Measurements from ENCODE around the gene TNRC18. TPM values are rescaled to one million over a fixed set of nuclear protein-coding genes. Genes with fewer than 3 reads are reported as not detected.
"Not testable (repeated sequence)": the region's sequence is repeated elsewhere in the genome, so short reads cannot be mapped to it uniquely, and the experiment has no call there.

TNRC18 gene
- total RNA-seq, 4 donors from 2014 or later, result 81.1 to 160 (median 104) TPM

- DNase-seq (ENCODE audit: low spot score in 2 of 2); H3K4me3 ChIP-seq; H3K27me3 ChIP-seq; H3K4me1 ChIP-seq; H3K9me3 ChIP-seq; H3K27ac ChIP-seq: not testable (repeated sequence)
- TF ChIP-seq, protein P1, sequence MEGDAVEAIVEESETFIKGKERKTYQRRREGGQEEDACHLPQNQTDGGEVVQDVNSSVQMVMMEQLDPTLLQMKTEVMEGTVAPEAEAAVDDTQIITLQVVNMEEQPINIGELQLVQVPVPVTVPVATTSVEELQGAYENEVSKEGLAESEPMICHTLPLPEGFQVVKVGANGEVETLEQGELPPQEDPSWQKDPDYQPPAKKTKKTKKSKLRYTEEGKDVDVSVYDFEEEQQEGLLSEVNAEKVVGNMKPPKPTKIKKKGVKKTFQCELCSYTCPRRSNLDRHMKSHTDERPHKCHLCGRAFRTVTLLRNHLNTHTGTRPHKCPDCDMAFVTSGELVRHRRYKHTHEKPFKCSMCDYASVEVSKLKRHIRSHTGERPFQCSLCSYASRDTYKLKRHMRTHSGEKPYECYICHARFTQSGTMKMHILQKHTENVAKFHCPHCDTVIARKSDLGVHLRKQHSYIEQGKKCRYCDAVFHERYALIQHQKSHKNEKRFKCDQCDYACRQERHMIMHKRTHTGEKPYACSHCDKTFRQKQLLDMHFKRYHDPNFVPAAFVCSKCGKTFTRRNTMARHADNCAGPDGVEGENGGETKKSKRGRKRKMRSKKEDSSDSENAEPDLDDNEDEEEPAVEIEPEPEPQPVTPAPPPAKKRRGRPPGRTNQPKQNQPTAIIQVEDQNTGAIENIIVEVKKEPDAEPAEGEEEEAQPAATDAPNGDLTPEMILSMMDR (IDR thresholded peaks at IDR 0.05), result peak; percentile 80 to 87
- peak in 1 of 3 donors; percentile 43 for TF ChIP-seq POLR2AphosphoS5 (IDR thresholded peaks at IDR 0.05)
- whole genome bisulfite sequencing, result 64% methylated on average over 12 of the region's 12 CpGs
- H3K36me3 ChIP-seq, result peaks cover 40% of the 10 kb centered on the region
Observed at GRCh38 chr7:5365976-5366625, 57.5 kb downstream of the TNRC18 start.

- Histone ChIP-seq H3K27ac (no peak overlapping the region), H3K36me3 (peaks cover 39% of the 10 kb centered on the region), H3K9me3 (no peaks in the 10 kb centered on the region), H3K4me3 (no peak overlapping the region), H3K27me3 (no peaks in the 10 kb centered on the region), H3K4me1 (peaks cover 14% of the 10 kb centered on the region)
- no peak for TF ChIP-seq EP300 (IDR thresholded peaks at IDR 0.05)
- TF ChIP-seq, protein P1 (IDR thresholded peaks at IDR 0.05), result no peak
- WGBS, result 61% methylated on average over 8 of the region's 8 CpGs
- DNase-seq (ENCODE audit: low spot score in 2 of 2), result no peak
Observed at GRCh38 chr7:5363729-5364128, 59.9 kb downstream of the TNRC18 start.

GRCh38 chr7:5362466-5362865 is 61.2 kb downstream of the TNRC18 start:
- whole genome bisulfite sequencing, result 72% methylated on average over 10 of the region's 18 CpGs
- no peak for TF ChIP-seq POLR2AphosphoS5 (IDR thresholded peaks at IDR 0.05)
- TF ChIP-seq POLR2A (IDR thresholded peaks at IDR 0.05), result no peak
- TF ChIP-seq, protein P1 (IDR thresholded peaks at IDR 0.05), result no peak
- H3K36me3 ChIP-seq, result peaks cover 51% of the 10 kb centered on the region

DNA sequence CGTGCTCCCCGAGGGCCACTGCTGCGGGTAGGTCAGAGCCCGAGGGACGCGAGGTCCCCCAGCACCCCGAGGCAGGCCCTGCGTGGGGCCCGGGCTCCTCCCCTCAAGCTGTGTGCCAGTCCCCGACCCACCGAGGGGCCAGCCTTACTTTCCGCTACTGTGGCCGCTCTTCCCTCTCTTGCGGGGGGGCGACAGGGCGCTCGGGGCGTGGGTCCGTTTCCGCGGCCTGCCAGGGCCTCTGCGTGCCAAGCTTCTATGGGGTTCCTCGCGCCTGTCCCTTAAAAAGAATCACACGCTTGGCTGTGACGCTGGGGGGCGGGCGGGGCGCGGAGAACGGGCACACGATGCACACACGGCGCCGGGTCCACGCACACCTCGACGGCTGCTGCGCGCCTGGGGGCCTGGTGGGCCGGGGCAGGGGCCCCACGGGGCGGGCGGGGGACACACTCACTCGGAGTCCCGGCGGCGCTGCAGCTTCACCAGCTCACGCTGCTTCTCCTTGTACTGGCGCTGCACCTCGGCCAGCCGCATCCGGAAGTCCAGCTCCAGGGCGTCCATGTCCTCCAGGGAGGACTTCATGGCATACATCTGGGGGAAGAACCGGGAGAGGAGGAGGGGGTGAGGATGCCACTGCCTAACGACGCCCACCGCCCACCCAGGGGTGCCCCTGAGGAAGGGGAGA is 62.0 kb downstream of the TNRC18 start:
- H3K27ac ChIP-seq, result no peak overlapping the region
- no peaks in the 10 kb centered on the region for H3K9me3 ChIP-seq
- H3K36me3 ChIP-seq, result peaks cover 60% of the 10 kb centered on the region
- TF ChIP-seq, protein P1 (IDR thresholded peaks at IDR 0.05), result no peak
- TF ChIP-seq POLR2A (IDR thresholded peaks at IDR 0.05) (no peak), POLR2AphosphoS5 (IDR thresholded peaks at IDR 0.05) (no peak)
- no peak overlapping the region for H3K4me3 ChIP-seq
- no peak for DNase-seq (ENCODE audit: low spot score in 2 of 2)
- whole genome bisulfite sequencing, result 89% methylated on average over 16 of the region's 58 CpGs
- no peaks in the 10 kb centered on the region for H3K27me3 ChIP-seq
- H3K4me1 ChIP-seq, result peaks cover 26% of the 10 kb centered on the region

More at GRCh38 chr7:5362466-5362865, 61.2 kb downstream of the TNRC18 start:
- Histone ChIP-seq H3K27me3 (no peaks in the 10 kb centered on the region), H3K4me1 (peaks cover 27% of the 10 kb centered on the region), H3K9me3 (no peaks in the 10 kb centered on the region), H3K4me3 (no peak overlapping the region), H3K27ac (no peak overlapping the region)
- DNase-seq (ENCODE audit: low spot score in 2 of 2), result no peak

DNA sequence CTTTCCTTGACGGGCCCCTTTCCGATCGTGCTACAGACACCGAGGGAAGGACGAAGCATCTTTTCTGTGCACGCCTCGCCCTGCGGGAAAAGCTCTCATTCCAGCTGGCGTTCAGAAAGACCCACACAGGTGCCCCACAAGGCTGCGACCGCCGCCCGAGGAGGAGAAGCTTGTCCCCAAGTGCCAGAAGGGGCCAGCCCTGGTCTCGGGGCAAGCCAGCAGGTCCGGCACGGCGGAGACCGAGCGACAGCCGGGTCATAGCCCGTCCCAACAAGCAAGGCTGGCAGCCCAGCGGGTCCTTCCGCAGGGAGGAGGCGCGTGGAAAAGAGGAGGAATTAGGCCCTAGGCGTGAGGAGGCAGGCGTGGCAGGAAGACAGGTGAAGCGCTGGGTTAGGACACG is 62.7 kb downstream of the TNRC18 start:
- WGBS, result 85% methylated on average over 24 of the region's 29 CpGs
- Histone ChIP-seq H3K27me3 (no peaks in the 10 kb centered on the region), H3K4me1 (peaks cover 23% of the 10 kb centered on the region), H3K36me3 (peaks cover 66% of the 10 kb centered on the region), H3K4me3 (no peak overlapping the region), H3K27ac (no peak overlapping the region), H3K9me3 (no peaks in the 10 kb centered on the region)
- no peak for DNase-seq (ENCODE audit: low spot score in 2 of 2)
- TF ChIP-seq POLR2AphosphoS5 (IDR thresholded peaks at IDR 0.05), result no peak
- no peak for TF ChIP-seq POLR2A (IDR thresholded peaks at IDR 0.05)
- TF ChIP-seq, protein P1 (IDR thresholded peaks at IDR 0.05), result no peak
- no peak for TF ChIP-seq EP300 (IDR thresholded peaks at IDR 0.05)

Data from suprapubic skin (tissue), 4 donors.